ENCODE results near the gene ITM2B. TPM values are rescaled to one million over a fixed set of nuclear protein-coding genes. Genes with fewer than 3 reads are reported as not detected.
"Not testable (repeated sequence)": the region's sequence is repeated elsewhere in the genome, so short reads cannot be mapped to it uniquely, and the experiment has no call there.

Gene ITM2B
- 167 TPM for polyA plus RNA-seq (2013, experiment 1 of 2; ENCODE audit: insufficient read length)
- 181 TPM for polyA plus RNA-seq (2013, experiment 2 of 2; ENCODE audit: insufficient read length)

DNA sequence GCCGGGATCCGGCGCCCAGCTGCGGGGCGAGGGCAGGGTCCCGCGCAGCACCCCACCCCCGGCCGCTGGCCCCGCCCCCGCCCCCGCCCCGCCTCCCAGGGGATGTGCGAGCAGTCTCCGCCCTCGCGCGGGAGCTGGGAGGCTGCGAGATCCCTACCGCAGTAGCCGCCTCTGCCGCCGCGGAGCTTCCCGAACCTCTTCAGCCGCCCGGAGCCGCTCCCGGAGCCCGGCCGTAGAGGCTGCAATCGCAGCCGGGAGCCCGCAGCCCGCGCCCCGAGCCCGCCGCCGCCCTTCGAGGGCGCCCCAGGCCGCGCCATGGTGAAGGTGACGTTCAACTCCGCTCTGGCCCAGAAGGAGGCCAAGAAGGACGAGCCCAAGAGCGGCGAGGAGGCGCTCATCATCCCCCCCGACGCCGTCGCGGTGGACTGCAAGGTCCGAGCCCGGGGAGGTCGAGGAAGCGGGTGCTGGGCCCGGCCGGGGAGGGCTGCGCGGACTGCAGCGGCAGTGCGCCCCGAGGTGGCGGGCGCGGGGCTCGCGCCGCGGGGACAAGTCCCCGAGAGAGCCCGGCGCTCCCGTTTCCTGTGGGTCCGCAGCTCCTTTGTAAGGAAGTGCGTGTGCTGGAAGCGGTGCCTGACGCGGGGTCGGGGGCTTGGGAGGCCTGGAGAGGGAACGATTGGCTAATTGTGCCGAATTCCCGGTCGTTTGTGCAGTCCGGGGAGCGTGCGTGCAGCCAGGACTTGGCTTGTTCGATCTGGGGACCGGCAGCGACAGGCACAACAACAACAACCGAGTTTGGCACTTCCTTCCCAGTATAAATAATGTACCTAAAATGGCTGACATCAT, at the start of gene ITM2B:
Gene ITM2B, plus strand, starts transcription at position 161 of the 843 bp plus-strand sequence. Its CDS starts 155 bp downstream, at position 316.
- DNase-seq, result peak; percentile 76

DNA sequence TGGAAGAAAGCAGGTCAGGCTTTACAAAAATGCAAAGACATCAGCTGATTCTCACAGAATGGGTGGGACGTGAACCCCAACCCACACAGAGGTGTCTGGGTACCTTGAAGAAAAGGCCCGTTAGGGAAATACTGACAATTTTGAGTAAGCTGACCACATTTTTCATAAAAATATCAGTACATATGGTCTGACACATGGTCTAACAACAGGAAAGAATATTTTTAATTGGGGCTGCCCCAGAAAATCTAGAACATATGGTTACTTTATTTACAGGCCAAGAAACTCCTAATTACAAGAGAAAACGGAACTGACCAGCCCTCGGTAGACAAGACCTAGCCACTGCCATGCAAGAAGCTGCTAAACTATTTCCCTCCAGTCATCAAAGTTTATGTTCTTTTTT, 48.7 kb upstream of the ITM2B start:
- no peak for DNase-seq

DNA sequence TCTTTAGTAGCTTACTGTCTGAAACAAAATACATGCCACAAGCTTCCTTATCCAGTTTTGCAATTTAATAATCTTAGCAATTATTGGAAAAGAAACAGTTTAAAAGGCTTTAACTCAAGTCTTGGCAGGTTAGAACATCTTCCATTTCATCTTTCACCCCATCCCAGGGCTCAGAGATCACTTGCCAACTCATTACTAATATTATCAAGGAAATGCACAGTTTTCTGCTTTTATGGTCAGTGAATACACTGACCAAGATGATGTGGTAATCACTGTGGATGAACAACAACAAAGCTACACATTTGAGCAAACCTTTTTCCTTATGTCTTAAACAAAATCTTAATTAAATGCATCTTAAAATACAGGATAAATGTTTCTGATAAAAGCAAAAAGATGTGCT, 48.0 kb upstream of the ITM2B start:
- DNase-seq, result no peak

DNA sequence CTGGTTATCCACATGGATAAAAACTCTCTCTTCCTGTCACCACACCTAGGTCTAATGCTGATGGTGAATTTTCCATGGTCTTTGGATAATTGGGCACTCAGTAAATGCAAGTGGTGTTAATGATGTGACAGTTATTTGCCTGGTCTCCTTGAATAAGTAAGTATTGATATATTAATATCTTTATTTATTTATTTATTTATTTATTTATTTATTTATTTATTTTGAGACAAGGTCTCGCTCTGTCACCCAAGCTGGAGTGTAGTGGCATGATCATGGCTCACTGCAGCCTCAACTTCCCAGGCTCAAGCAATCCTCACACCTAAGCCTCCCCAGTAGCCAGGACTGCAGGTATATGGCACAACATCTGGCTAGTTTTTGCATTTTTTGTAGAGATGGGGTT, 46.3 kb upstream of the ITM2B start:
- DNase-seq, result no peak

DNA sequence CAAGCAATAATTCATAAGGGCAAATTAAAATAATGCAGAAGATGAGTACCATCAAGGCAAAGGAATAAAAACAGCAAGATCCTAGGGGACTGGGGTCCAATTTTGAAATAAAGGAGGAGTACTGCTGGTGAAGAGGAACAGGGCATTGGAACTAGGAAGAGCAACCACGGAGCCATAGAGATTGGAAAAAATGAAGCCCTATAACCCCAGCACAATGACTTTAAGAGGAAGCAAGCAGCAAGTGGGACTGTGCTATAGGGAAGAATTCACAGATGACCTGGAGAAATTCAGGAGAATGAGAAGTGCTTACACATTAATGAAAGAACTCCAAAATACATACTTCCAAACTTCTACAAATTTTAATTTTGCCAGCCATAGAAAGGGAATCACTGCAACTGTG, 44.9 kb upstream of the ITM2B start:
- no peak for DNase-seq

DNA sequence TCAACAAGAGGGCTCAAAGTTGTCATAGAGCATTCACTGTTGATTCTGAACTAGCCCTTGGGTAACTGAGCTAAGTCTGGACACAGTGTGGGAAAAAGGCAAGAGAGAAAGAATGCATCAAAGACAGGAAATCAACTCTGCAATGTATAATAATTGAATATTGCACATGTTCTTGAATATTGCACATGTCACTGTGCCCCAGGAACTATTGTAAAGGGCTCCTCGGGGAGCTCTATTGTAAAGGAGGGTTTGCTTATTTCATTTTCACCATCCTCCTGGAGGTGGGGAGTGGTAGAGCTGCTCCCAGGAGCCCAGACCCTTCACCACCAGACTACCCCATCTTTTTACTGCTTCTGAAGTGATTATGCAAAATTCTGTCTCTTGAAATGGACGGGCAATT, 44.4 kb upstream of the ITM2B start:
- DNase-seq, result no peak

DNA sequence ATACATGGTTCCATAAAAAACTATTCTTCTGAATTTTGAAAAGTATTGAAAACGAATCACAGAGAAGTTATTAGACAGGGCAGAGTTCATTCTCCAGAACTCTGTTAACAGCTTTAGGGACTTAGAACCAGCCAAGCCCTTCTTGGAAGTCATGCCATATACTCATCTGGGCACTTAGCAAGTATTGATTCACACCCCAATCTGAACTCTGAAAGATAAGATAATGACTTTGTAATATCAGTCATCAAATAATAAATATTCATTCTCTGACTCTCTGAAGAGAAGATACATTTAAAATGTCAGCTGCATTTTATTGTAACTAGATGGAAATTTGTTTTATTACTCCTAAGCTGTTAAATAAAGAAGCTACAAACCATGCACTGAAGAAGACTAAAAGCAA, 43.8 kb upstream of the ITM2B start:
- DNase-seq, result no peak

DNA sequence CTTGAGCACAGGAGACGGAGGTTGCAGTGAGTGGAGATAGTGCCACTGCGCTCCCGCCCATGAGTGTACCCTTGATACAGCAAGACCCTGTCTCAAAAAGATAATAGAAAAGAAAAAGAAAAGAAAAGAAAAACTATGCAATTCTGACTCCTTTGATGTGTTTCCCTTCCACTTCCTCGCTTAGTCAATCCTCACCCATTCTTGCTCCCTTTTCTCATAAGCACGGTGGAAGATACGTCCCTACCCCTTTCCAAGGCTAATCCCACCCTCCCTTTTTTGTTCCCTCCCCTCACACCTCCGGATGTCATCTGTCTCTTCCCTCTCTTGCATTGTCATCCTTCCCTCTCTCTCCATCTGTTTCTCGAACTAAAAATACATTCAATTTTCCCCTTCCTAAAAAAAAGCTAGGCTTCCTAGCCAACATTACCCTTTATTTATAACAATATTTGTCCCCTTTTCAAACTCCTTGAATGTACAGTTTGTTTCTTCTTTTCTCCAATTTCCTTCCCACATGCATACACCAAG, 40.5 kb upstream of the ITM2B start:
- no peak for DNase-seq

DNA sequence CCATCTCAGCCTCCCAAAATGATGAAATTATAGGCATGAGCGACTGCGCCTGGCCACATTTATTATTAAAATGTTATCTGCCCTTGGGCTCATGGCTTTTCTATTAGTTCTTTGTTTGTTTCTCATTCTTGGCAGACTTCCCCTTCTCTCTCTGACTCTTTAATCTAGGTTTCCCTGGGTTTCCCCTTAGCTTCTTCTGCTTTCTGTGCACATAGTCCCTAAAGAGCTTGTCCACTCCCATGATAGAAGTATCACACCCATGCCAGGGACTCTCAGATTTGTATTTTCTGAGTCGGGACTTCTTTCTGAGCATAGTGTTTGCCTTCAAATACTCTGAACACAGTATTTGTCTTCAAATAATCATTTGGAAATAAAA, 38.6 kb upstream of the ITM2B start:
- no peak for DNase-seq

DNA sequence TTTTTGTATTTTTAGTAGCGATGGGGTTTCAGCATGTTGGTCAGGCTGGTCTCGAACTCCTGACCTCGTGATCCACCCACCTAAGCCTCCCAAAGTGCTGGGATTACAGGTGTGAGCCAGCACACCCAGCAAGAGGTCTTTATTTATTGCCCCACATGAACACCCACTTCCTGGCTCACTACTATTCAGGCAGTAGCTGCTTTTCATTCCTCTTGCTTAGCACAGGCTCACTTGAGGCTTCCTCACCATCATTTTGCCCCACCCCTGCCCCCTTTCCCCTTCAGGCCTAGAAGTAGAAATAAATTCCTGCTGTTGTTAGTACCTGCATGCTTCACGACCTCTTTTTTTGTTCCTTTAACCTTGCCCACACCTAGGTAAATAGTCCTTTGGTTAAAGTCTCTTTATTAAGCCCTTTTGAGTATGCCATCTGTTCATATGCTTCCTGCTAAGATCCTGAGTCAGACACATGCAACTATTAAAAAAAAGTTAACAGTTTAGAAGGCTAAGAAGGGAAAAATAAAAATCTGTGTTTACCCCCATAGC, 33.5 kb upstream of the ITM2B start:
- DNase-seq, result no peak

DNA sequence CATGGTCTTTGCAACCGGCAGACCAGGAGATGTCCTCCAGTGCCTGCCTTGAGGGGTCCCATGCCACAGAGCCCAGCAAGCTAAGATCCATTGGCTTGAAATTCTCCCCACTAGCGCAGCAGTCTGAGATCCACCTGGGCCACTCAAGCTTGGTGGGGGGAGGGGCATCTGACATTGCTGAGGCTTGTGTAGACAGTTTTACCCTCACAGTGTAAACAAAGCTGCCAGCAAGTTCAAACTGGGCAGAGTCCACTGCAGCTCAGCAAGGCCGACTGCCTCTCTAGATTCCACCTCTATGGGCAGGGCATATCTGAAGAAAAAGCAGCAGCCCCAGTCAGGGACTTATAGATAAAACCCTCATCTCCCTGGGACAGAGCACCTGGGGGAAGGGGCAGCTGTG, 32.0 kb upstream of the ITM2B start:
- no peak for DNase-seq

DNA sequence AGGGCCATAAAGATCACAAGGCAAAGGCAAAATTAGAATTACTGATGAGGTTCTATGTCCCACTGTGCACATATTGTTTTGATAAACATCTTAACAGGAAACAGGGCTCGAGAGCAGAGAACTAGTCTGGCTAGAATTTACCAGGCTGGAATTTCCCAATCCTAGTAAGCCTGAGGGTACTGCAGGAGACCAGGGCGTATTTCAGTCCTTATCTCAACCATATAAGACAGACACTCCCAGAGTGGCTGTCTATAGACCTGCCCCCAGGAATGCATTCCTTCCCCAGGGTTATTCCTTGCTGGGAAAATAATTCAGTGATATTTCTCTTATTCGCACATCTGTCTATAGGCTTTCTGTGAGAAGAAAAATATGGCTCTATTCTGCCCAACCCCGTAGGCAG, 25.8 kb upstream of the ITM2B start:
- DNase-seq, result not testable (repeated sequence)

DNA sequence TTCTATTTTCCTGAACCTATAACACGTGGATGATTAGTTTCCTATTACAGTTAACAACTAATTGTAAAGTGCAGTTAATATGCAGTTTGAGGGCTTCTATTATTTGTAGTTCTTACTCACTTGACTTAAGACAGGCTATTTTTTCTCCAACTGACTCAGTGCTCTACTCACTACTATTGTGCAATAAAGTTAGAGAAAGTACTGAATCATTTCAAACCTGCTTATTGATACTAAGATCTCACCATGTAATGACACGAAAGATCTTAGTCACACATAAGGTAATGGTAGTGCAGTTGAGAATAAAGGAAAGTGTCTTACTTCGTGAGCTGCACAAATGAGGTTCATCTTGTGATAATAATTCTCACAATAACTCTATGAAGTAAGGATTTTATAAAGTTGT, 22.8 kb upstream of the ITM2B start:
- DNase-seq, result peak; percentile 19

DNA sequence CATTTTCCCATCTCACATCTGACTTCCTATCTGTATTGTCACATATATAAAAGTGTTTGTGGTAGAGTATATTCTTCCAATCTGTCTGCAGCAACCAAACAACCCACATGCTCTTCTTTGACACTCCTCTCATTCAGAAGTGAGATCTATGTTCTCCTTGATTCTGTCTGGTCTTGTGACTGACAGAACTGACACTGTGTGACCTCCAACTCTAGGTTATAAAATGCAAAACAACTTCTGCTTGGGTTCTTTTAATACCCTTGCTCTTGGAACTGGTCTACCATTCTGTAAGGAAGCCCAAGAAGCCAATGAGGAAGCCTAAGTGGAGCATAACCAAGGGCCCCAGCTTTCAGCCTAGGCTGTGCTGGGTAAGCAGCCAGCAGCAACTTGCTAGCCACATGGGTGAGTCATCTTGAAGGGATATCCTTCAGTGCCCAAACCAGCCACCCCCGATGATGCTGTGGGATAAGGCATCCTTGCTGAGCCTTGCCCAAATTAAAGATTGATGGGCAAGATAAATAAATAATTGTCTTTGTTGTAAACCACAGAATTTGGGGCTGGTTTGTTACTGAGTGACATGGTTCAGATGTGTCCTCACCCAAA, 18.4 kb upstream of the ITM2B start:
- DNase-seq, result no peak

DNA sequence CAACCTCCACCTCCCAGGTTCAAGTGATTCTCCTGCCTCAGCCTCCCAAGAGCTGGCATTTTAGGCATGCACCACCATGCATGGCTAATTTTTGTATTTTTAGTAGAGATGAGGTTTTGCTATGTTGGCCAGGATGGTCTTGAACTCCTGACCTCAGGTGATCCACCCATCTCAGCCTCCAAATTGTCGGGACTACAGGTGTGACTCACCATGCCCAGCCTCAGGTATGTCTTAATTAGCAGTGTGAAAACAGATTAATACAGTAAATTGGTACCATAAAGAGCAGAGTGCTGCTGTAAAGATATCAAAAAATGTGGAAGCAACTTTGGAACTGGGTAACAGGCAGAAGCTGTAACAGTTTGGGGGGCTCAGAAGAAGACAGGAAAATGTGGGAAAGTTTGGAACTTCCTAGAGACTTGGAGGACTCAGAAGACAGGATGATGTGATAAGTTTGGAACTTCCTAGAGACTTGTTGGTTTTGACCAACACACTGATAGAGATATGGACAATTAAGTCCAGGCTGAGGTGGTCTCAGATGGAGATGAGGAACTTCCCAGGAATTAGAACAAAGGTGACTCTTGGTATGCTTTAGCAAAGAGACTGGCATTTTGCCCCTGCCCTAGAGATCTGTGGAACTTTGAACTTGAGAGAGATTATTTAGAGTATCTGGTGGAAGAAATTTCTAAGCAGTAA, 17.3 kb upstream of the ITM2B start:
- not testable (repeated sequence) for DNase-seq

DNA sequence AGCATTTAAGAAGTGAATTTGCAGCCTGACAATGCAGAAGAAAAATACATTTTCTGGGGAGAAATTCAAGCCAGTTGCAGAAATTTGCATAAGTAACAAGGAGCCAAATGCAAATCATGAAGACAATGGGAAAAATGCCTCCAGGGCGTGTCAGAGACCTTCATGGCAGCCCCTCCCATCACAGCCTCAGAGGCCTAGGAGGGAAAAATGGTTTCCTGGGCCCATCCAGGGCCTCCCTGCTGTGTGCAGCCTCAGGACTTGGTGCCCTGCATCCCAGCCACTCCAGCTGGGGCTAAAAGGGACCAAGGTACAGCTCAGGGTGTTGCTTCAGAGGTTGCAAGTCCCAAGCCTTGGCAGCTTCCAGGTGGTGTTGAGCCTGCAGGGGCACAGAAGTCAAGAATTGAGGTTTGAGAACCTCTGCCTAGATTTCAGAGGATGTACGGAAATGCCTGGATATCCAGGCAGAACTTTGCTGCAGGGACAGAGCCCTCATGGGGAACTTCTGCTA, 16.7 kb upstream of the ITM2B start:
- DNase-seq, result no peak

DNA sequence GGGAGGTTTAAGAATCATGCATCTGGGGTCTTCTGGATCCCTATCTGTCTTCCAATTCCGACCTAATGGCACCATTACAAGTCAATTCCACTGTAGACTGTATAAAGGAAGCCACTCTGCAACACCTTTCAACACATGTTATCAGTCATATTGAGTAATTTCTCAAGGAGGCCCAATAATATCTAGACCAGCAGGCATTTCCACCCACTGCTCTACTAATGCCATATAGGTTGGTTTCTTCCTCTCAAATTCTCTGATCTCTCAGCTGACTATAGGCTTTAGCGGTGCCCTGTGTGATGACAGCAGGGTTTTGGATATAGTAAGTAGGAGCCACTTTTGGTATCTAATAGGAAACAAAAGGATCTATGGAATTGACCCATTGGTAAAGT, 12.4 kb upstream of the ITM2B start:
- DNase-seq, result no peak

DNA sequence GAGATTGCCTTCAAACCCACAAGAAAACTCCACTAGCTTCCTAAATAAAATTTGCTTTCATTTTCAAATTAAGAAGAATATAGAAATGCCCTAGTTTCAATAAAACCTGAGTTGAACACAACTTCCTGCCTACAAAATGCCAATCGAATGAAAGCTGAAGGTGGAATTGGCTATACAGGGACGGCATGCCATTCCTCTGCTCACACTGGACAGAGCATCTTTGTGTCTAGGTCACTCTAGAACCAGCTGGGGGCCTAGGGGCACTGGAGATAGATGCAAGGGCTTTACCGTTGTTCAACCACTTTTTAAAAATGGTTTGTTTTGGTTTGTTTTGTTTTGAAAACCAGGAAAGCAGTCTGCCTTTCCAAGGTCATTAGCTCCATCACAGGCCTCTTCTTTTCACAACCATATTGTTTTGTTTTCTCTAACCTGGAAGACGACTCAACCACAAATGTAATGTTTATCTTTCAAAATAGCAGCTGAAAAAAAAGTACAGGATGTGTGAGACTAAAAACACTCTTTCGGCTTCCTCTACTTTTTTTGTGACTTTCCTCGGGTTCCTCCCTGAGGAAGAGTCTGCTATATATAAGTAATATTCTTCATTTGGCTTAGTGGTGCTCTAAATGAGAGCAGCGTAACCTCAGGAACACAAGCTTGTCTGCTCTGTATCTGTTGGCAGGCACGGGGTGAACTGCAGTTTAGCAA, 11.9 kb upstream of the ITM2B start:
- no peak for DNase-seq

DNA sequence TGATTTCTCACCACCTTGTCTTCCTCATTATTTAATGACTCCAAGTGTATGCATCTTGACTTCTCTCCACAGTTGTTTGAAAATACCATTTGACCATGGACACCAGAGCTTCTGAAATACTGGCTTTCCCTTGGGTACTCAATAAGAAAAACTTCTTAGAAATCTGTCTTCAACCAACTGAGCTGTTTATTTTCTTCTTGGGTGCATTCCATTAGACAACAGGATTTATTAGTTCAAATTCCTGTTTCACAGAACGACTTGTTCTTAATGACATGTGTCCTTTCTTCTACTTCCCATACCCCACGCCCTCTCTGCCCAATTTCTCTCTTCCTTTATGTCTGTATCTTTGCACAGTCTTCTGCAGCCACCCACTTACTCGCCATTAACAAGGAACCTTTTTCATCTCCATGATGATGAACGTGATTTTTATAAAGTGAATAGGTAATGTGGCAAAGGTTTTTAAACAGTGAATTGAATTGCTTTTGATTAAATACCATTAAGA, 11.3 kb upstream of the ITM2B start:
- no peak for DNase-seq

DNA sequence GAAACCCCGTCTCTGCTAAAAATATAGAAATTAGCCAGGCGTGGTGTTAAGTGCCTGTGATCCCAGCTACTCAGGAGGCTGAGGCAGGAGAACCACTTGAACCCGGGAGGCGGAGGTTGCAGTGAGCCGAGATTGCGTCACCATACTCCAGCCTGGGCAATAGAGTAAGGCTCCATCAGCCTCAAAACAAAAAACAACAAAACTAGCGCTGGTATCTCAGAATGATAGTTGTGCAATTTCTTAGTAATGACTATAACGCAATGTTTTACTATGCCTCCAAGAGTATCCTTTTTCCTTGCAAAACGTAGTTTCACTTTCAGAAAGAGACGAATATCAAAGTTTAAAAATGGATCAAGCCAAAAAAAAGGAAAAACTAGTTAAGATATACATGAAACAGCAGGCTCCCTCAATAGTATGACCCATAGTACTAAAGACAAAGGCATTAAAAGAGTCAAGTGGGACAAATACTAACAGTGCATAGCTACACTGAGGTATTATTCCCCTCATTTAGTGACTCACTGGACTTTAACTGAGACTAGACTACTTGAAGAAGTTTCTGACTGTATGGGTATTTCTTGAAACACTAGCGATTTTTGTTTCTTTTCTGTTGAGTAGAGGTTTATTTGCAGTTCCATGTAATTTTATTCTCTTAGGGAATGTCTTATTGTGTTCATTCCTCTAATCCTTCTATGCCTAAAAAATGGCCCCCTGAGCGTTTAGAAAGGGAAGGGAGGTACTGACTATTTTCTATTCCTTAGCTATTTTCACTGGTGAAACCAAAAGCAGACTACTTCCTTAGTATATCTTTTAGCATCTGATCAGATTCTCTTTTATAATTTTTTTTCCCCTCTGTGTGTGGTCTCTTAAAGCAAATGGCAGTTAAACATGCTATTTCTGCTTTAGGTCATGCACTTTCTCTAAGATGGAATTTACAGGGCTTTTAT, 10.4 kb upstream of the ITM2B start:
- no peak for DNase-seq

DNA sequence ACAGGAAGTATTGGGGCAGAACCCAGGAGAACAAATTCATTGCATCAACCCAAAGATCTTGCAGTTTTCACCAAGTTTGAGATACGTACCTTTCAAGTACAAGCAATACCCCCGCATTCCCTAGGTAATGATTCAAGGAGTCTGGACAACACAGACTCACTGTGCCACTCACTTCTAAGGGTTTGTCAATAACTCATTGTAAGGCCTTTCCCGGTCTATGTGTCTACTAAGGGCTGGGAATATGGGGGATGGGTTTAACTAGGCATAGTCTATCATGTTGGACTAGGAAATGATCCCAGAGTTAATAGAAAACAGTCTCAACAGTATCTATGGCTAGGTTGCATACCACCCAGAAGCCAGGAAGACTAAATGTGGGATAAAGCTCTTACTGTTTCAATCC, 8.3 kb upstream of the ITM2B start:
- no peak for DNase-seq
